Osteocyte (in vitro differentiated cells): ENCODE data around the gene SETX. TPM values are rescaled to one million over a fixed set of nuclear protein-coding genes. Genes with fewer than 3 reads are reported as not detected.

ENCODE experiments used
- DNase-seq: peaks from one replicate; pipeline ENCODE4 v3.0.0; 2021; ENCODE audit warnings: mixed read lengths; ENCODE audit not compliant: unreplicated experiment; ENCODE audit errors: extremely low spot score
- H3K27ac Mint-ChIP-seq: one replicate; pipeline ENCODE4 v1.8.0; 2021; ENCODE audit warnings: mild to moderate bottlenecking, mixed read lengths; ENCODE audit not compliant: unreplicated experiment
- H3K27me3 Mint-ChIP-seq: one replicate; pipeline ENCODE4 v1.8.0; 2021; ENCODE audit warnings: mixed read lengths; ENCODE audit not compliant: unreplicated experiment
- H3K36me3 Mint-ChIP-seq: one replicate; pipeline ENCODE4 v1.8.0; 2021; ENCODE audit warnings: mixed read lengths; ENCODE audit not compliant: unreplicated experiment
- H3K4me1 Mint-ChIP-seq: one replicate; pipeline ENCODE4 v1.8.0; 2021; ENCODE audit warnings: mixed read lengths; ENCODE audit not compliant: unreplicated experiment
- H3K4me3 Mint-ChIP-seq: one replicate; pipeline ENCODE4 v1.8.0; 2021; ENCODE audit warnings: mild to moderate bottlenecking, moderate library complexity, mixed read lengths; ENCODE audit not compliant: unreplicated experiment
- H3K9me3 Mint-ChIP-seq: one replicate; pipeline ENCODE4 v1.8.0; 2021; ENCODE audit warnings: mixed read lengths; ENCODE audit not compliant: unreplicated experiment
- CTCF ChIP-seq: fragments of 200-600 bp; sonication (generic); IDR thresholded peaks from 2 replicates; pipeline ENCODE4 v1.5.0; 2021; ENCODE audit warnings: antibody characterized with exemption, mild to moderate bottlenecking, moderate library complexity
- total RNA-seq: library from RNA; stranded (reverse); gene quantifications from 2 replicates; pipeline ENCODE4 v1.2.1, GENCODE V29; 2021

SETX gene
- total RNA-seq, 1 donor from 2014 or later, result 53.6 TPM

- Mint-ChIP-seq H3K9me3 (no peaks in the 10 kb centered on the region), H3K27ac (no peak overlapping the region), H3K4me3 (no peak overlapping the region), H3K4me1 (peaks cover 10% of the 10 kb centered on the region), H3K27me3 (peaks cover 11% of the 10 kb centered on the region), H3K36me3 (no peaks in the 10 kb centered on the region)
- no peak for DNase-seq
- TF ChIP-seq CTCF, result no peak
These were observed 143.2 kb downstream of the SETX start for GRCh38 chr9:132211570-132211969.

Other genes with a start within 250 kb of the SETX start
- 6.2 and 6.7 TPM in 2 replicates for gene NTNG2, start 192.9 kb downstream of the SETX start, total RNA-seq
- gene TTF1, start 51.9 kb upstream of the SETX start, total RNA-seq, result 11.3 and 12.7 TPM in 2 replicates
- 0.48 and 0.68 TPM in 2 replicates for gene CFAP77, start 55.2 kb upstream of the SETX start, total RNA-seq
- not detected in 2 replicates for gene BARHL1, start 227.6 kb upstream of the SETX start, total RNA-seq